ENCODE data around the gene OR5J2.
"Not testable (repeated sequence)": the region's sequence is repeated elsewhere in the genome, so short reads cannot be mapped to it uniquely, and the experiment has no call there.

Gene OR5J2

DNA sequence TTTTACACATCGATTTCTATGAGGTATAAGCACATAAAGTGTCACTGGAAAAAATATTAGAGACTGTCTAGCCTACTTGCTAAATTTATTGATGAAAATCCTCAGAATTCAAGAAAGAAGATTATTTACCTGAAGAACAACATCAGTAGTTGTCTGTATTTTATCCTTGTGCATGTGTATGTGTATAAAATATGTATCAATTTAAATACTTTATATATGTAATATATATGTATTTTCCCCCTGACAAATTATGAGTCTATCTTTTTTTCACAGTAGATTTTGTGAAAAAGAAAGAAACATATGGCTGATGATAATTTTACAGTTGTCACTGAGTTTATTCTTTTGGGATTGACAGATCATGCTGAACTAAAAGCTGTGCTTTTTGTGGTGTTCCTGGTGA is at the start of gene OR5J2:
OR5J2 (plus strand) TSS at position 301 of the 400 bp plus-strand sequence; CDS start at position 301, 0 bp downstream.
- no peak for DNase-seq (ENCODE audit: low read depth in 2 of 2)

DNA sequence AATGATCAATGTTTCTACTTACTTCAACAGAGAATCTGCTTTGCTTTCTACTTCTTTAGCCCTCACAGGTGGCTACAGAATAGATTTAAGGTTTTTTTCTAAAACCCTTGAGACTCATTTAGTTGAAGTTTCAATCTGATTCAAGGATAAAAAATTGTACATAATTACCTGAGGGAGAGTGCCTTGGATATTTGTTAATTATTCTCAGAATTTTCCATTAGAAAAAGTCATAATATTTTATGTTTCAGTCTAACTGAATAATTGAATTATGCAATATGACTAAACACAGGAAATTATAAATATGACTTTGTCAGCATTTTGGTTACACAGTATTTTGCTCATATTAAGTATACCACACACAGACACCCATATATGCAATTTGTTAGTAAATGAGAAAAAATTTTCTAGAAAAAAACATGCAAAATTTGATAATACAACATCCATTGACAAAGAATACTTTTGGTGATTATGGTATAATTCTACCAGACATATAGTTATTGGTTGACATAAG is 36.2 kb upstream of the OR5J2 start, which contains the start of gene OR8J3:
OR8J3 (minus strand) TSS at position 51 of the 511 bp plus-strand sequence. CDS start 2,483 bp downstream, outside the sequence.
- DNase-seq (ENCODE audit: low read depth in 2 of 2) = no peak

DNA sequence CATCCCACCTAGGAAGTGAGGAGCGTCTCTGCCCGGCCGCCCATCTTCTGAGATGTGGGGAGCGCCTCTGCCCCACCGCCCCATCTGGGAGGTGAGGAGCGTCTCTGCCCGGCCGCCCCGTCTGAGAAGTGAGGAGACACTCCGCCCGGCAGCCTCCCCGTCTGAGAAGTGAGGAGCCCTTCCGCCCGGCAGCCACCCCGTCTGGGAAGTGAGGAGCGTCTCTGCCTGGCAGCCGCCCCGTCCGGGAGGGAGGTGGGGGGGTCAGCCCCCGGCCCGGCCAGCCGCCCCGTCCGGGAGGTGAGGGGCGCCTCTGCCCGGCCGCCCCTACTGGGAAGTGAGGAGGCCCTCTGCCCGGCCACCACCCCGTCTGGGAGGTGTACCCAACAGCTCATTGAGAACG is 32.7 kb upstream of the OR5J2 start:
- DNase-seq (ENCODE audit: low read depth in 2 of 2) = not testable (repeated sequence)

DNA sequence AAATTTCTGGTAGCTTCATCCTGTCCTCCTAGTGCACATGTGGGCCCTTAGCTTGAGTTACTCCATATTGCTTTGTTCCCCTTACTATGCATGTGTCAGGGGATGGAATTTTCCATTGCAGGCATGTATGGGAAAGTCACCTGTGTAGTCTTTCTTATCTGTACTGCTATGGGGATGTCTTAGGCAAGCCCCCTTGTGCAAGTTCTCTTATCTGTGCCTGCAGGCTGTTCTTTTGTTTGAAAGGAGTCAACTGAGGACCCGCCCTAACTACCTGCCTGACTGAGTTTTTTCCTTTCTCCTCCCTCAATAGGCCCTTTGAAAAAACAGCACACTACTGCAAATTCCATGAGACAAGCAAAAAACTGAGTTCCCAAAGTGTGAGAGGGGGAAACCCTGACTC is 25.0 kb upstream of the OR5J2 start:
- DNase-seq (ENCODE audit: low read depth in 2 of 2) = no peak

DNA sequence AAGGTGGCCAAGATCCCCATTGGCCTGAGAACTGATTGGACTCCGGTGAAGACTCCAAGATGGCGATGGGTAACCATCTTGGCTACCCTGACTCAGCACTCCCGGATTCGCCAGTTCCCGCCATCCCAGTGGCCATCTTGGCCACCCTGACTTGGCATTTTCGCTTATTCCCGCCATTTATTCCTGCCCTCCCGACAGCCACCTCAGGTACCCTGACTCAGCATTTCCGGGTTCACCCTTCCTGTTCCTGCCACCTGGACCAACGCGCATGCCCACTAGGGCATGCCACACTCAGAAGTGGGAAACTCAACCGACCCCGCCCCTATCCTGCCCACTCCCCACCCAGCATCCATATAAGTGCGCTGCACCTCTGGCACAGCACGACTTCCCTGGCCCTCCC is 24.1 kb upstream of the OR5J2 start:
- no peak for DNase-seq (ENCODE audit: low read depth in 2 of 2)

DNA sequence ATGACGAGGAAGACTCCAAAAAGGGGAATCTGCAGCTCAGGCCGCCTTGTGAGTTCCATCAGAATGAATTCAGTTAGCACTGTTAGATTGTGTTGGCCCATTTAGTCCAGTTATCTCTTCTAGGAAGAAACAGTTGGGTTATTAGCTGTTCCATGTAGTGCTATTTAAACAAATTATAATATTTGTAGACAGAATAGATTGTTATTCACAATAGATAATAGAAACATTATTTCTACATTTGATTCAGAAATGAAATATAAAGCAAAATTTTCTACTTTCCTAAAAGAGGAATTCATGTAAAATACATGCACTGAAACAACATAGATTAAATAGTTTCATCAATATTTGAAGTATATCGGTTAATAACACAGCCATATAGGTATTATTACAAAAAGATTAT is 16.2 kb upstream of the OR5J2 start, which contains the start of gene OR8K5:
OR8K5 (minus strand) TSS at position 101 of the 400 bp plus-strand sequence; CDS start at position 101, 0 bp downstream.
- DNase-seq (ENCODE audit: low read depth in 2 of 2) = no peak

DNA sequence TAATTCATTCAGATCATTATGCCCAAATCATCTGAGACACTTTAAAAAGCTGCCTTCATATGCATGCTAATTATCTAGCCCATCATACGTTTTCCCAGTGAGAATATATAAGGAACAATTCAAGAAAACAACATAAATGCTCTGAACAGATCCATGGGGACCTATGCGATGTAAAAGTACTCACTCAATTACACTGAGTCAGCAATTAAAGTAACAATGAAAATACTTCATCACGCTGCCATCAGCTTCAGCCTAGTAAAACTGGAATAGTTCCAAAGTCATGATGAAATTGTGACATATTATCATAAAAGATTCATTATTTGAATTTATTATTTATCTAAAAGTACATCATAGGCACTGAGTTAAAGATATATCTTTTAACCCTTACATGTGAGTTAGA is 12.6 kb upstream of the OR5J2 start:
- DNase-seq (ENCODE audit: low read depth in 2 of 2) = no peak

DNA sequence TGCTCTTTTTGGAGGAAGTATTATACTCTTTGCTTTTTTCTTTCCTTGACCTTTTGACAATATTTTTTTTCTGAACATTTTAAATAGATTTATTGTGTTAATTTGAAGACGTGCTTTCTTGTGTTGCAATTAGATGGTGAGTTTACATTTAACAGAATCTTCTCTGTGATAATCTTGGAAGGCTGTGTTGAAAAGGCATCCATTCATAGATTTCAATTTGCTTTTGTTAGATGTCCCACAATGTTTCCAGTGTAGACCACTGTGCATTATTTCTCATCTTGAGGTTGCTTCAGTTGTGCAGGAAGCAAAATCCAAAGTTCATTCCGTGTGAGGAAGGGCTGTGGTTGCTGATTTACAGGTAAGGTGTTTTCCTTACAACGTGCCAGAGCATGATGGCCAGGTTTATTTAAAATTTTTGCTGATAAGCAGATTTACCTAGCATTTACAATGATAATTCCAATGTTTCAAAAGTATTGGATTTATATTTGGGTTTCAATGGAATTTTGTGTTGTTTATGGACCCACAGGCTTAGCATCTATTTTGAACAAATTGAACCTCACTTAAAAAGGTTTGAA is 4.1 kb upstream of the OR5J2 start:
- no peak for DNase-seq (ENCODE audit: low read depth in 2 of 2)

DNA sequence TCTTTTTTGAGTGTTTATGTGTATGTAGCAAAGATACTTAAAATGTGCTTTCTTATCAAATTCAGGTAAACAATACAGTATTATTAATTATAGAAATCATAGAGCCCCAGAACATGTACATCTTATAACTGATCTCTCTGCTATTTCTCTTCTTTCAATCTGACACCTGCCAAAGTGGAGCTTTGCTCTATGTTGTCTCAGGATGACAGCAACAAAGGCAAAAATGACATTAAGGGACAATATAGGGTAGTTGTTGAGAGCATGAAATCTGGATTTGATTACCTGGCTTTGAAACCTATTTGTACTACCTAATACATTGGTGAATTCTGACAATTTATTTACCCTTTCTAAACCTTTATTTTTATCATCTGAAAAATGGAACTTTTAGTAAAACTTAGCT is 7.0 kb downstream of the OR5J2 start:
- no peak for DNase-seq (ENCODE audit: low read depth in 2 of 2)

DNA sequence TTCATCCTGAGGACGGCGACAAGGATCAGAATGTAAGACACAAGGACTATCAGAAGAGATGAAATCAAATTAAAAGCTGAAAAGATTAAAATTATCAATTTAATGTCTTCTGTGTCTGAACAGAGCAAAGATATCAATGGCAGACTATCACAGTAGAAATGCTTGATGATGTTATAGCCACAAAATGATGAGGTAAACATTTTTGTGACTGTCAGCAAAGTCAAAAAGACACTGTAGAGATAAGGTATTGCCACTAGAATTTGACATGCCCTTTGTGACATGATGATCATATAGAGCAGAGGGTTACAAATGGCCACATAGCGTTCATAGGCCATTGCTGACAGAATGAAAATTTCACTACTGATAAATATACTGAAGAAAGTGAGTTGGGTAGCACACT is 12.2 kb downstream of the OR5J2 start:
- DNase-seq (ENCODE audit: low read depth in 2 of 2) = no peak

DNA sequence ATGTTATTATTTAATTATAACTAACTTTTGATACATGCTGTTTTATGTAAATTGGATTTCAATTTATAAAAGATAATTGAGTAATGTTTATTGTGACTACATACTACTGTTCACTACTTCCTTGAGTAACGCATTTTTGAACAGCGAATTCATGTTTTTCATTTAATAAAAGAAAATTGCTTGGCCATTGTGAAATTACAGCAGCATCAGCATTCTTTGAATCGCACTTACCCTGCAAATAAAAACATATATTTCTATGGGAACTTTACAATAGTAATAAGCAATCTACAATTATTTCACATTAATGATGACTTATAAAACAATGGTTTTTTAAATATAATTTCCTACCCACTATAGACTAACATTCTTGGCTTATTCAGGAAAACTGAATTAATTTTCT is 20.3 kb downstream of the OR5J2 start:
- DNase-seq (ENCODE audit: low read depth in 2 of 2) = no peak

DNA sequence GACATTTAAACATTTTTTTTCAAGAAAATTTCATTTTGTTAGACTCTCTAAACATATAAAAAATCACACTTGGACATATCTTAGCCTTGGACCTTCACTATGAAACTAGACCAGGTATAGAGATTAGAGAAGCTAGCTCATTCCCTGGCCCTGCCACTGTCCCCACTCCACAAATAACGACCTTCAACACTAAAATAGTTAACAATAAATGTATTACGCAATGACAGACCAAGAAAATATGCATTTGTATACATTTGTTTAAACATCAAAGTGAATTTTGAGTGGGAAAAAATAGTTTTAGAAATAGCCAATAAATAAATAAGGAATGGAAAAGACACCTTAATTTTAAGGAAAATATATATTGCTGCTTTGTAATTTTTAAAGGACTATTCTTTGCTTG is 20.9 kb downstream of the OR5J2 start:
- no peak for DNase-seq (ENCODE audit: low read depth in 2 of 2)

DNA sequence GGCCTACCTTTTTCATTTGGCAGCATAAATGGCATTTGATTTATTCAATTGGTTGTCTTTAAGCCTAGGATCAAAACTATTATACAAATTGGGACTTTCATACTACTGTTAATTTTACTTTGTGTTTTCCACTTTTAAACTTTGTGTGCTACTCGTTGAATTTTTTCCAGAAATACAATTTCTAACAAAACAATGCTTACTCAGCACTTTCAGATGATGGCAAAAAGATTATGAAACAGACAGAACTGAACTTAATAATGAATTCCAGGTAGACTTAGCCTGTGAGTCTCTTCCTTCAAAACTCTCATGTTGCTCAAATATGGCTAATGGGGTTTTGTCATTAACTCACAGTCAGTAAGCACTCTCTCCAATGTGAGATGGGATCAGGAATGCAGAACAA is 31.4 kb downstream of the OR5J2 start:
- no peak for DNase-seq (ENCODE audit: low read depth in 2 of 2)

DNA sequence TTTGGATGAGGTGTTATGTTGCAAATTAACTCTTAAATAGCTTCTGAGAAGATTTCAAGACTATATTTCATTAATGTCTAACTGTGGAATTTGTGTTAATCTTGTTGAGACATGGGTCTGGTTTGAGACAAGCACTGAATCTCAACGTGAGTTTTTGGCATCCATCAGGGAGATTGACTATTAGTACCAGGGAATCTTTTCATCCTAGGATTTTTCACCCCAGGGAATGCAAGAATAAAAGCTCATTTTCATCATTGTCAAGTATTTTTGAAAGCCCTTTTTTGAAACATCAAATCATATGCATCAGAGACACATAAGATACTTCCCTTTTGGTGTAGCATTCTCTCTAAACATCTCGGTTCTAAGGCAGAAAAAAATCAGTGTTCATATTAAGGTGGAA is 38.1 kb downstream of the OR5J2 start:
- no peak for DNase-seq (ENCODE audit: low read depth in 2 of 2)

DNA sequence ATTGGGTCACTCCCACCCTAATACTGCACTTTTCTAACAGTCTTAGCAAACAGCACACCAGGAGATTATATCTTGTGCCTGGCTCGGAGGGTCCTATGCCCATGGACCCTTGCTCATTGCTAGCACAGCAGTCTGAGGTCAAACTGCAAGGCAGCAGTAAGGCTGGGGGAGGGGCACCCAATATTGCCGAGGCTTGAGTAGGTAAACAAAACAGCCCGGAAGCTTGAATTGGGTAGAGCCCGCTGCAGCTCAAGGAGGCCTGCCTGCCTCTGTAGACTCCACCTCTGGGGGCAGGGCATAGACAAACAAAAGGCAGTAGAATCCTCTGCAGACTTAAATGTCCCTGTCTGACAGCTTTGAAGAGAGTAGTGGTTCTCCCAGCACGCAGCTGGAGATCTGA is 43.3 kb downstream of the OR5J2 start:
- DNase-seq (ENCODE audit: low read depth in 2 of 2) = not testable (repeated sequence)
